GM19043 (cell line): ENCODE data around the gene IKZF3.
"Not testable (repeated sequence)": the region's sequence is repeated elsewhere in the genome, so short reads cannot be mapped to it uniquely, and the experiment has no call there.

Experiments
- ATAC-seq: cut with Tn5 transposase; IDR thresholded peaks from one replicate; pipeline ENCODE4 v1.9.1; 2021; ENCODE audit warnings: low read depth; ENCODE audit not compliant: unreplicated experiment

The IKZF3 gene

DNA sequence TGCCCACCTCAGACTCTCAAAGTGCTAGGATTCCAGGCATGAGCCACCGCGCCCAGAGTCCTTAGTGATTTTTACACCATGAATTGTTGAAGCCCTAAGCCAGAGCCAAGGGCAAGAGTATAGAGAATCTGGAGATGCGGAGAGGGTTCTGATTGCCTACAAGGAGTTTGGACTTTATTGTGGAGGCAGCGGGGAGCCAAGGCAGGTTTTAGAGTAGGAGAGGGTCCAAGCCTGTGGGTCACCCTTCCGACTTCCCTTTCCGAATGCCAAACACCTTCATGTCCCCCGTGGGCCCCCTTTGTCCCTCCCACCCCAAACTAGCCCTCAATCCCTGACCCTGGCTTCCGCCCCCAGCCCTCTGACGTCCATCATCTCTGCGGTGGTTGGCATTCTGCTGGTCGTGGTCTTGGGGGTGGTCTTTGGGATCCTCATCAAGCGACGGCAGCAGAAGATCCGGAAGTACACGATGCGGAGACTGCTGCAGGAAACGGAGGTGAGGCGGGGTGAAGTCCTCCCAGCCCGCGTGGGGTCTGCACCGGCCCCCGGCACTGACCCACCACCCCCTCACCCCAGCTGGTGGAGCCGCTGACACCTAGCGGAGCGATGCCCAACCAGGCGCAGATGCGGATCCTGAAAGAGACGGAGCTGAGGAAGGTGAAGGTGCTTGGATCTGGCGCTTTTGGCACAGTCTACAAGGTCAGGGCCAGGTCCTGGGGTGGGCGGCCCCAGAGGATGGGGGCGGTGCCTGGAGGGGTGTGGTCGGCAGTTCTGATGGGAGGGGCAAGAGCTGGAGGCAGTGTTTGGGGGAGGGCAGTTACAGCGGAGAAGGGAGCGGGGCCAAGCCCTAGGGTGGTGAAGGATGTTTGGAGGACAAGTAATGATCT is 140.9 kb downstream of the IKZF3 start:
- ATAC-seq = no peak

DNA sequence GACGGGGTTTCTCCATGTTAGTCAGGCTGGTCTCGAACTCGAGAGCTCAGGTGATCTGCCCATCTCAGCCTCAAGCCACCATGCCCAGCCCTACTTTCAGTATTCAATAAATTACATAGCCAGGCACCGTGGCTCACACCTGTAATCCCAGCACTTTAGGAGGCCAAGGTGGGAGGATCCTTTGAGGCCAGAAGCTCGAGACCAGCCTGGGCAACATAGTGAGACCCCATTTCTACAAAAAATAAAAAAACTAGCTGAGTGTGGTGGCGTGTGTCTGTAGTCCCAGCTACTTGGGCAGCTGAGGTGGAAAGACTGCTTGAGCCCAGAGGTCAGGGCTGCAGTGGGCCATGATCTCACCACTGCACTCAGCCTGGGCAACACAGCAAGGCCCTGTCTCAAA is 142.0 kb downstream of the IKZF3 start:
- ATAC-seq = no peak

DNA sequence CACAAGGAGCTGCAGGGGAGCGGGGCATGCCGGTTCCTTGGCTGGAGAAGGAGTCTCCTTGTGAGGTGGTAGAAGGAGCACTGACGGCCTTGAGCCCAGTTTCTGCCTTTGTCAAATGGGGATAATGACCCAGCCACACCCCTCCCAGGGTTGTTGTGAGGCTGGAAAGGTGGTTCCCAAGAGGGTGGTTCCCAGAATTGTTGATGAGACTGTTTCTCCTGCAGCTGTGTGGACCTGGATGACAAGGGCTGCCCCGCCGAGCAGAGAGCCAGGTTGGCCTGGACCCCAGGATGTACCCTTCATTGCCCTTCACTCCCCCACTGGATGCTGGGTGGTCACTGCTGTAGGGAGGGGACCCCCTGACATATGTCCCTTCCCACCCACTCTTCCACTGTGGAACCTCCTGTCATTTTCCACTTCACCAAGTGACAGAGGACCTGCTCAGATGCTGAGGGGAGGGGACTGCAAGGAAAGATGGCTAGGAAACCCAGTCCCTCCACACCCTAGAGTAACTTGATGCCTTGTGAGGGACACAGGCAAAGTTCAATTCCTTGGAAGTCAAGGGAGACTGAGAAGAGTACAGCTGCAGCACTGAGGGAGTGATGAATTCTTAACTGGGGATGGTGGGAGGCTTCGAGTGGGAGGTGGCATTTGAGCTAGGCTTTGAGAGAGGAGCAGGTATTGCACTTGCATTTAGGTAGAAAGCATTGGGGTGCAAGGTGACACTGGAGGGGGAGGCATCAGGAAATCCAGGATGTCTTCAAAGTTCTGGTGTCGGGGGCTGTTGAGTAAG is 144.4 kb downstream of the IKZF3 start:
- no peak for ATAC-seq

DNA sequence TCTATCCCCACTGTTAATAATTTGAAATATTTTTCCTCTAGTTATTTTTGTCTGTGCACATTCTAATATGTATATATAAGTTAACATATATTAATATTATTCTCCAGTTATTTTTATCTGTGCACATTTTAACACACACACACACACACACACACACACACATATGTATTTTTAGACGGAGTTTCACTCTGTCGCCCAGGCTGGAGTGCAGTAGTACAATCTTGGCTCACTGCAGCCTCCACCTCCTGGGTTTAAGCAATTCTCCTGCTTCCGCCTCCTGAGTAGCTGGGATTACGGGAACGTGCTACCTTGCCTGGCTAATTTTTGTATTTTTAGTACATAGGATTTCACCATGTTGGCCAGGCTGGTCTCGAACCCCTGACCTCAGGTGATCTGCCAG is 146.5 kb downstream of the IKZF3 start:
- ATAC-seq = no peak

DNA sequence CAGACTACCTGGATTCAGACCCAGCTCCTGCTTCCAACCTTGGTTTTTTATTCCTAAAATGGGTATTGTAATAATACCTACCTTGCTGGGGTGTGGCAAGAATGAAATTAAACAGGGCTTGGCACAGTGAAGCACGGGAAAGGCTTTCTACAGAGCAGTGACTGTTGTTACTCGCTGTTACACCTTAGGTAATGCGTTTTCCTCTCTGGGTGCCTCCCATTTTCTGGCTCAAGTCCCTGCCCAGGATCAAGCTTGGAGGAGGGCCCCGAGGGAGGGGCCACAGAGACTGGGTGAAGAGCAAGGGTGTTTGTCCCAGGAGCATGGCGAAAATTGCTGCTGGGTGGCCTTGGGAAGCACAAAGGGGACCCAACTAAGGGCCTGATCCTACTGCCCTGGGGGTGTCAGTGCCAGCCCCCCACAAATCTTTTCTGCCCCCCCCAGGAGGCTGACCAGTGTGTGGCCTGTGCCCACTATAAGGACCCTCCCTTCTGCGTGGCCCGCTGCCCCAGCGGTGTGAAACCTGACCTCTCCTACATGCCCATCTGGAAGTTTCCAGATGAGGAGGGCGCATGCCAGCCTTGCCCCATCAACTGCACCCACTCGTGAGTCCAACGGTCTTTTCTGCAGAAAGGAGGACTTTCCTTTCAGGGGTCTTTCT is 147.1 kb downstream of the IKZF3 start:
- ATAC-seq = no peak

DNA sequence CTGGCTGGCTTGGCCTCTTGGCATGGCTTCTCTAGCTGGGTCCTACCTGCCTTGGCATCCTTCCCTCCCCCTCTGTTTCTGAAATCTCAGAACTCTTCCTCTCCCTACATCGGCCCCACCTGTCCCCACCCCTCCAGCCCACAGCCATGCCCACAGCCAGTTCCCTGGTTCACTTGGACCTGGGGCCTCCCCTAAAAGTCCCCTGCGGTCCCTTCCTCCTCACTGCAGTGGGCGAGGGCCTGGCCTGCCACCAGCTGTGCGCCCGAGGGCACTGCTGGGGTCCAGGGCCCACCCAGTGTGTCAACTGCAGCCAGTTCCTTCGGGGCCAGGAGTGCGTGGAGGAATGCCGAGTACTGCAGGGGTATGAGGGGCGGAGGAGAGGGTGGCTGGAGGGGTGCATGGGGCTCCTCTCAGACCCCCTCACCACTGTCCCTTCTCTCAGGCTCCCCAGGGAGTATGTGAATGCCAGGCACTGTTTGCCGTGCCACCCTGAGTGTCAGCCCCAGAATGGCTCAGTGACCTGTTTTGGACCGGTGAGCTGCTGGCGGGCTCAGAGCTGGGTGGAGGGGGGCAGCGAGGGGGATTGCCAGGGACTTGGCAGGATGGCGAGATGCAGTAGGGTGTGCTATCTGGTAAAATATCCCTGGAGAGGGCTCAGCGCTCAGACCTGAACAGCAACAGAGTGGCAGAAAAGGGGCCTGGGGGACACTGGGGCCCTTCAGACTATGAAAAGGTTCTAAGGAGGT is 147.9 kb downstream of the IKZF3 start:
- no peak for ATAC-seq

DNA sequence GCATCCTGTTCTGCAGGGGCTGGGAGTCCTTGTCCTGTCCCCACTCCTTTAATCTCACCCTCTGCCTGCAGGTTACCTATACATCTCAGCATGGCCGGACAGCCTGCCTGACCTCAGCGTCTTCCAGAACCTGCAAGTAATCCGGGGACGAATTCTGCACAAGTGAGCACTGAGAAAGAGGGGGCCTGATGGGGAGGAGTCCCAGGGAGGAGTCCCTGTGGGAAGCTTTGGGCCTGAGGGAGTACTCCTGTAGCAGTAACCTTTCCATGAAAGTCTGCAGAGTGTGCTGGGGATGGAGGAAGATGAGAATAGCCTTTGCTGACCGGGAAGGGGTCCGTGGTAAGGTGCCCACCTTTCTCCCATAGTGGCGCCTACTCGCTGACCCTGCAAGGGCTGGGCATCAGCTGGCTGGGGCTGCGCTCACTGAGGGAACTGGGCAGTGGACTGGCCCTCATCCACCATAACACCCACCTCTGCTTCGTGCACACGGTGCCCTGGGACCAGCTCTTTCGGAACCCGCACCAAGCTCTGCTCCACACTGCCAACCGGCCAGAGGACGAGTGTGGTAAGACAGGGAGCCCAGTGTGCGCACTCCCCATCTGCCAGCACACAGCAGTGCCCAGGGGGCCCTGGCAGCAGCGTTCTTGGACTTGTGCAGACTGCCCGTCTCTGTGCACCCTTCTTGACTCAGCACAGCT is 148.6 kb downstream of the IKZF3 start:
- ATAC-seq = no peak

DNA sequence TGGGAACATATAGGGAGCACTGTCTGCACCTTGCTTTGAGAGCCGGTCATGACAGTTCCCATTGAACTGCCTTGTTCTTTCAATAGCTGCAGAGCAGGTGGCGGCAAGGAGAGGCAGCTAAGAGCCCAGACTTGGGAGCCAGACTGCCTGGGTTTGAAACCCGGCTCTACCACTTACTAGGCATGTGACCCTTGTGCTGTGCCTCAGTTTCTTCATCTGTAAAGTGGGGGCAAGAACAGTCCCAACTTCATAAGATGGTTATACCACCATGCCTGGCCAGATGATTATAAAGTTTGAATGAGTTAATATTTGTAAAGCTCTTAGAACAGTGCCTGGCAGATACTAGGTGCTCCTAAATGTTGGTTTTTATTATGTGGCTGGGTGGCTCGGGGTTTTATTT is 149.9 kb downstream of the IKZF3 start:
- no peak for ATAC-seq

DNA sequence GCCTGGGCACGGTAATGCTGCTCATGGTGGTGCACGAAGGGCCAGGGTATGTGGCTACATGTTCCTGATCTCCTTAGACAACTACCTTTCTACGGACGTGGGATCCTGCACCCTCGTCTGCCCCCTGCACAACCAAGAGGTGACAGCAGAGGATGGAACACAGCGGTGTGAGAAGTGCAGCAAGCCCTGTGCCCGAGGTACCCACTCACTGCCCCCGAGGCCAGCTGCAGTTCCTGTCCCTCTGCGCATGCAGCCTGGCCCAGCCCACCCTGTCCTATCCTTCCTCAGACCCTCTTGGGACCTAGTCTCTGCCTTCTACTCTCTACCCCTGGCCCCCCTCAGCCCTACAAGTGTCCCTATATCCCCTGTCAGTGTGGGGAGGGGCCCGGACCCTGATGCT is 152.3 kb downstream of the IKZF3 start:
- ATAC-seq = no peak

DNA sequence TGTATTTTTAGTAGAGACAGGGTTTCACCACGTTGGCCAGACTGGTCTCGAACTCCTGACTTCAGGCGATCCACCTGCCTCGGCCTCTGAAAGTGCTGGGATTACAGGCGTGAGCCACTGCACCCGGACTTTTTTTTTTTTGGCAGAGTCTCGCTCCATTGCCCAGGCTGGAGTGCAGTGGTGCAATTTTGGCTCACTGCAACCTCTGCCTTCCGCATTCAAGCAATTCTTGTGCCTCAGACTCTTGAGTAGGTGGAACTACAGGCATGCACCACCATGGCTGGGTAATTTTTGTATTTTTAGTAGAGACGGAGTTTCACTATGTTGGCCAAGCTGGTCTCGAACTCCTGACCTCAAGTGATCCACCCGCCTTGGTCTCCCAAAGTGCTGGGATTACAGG is 153.0 kb downstream of the IKZF3 start:
- not testable (repeated sequence) for ATAC-seq

DNA sequence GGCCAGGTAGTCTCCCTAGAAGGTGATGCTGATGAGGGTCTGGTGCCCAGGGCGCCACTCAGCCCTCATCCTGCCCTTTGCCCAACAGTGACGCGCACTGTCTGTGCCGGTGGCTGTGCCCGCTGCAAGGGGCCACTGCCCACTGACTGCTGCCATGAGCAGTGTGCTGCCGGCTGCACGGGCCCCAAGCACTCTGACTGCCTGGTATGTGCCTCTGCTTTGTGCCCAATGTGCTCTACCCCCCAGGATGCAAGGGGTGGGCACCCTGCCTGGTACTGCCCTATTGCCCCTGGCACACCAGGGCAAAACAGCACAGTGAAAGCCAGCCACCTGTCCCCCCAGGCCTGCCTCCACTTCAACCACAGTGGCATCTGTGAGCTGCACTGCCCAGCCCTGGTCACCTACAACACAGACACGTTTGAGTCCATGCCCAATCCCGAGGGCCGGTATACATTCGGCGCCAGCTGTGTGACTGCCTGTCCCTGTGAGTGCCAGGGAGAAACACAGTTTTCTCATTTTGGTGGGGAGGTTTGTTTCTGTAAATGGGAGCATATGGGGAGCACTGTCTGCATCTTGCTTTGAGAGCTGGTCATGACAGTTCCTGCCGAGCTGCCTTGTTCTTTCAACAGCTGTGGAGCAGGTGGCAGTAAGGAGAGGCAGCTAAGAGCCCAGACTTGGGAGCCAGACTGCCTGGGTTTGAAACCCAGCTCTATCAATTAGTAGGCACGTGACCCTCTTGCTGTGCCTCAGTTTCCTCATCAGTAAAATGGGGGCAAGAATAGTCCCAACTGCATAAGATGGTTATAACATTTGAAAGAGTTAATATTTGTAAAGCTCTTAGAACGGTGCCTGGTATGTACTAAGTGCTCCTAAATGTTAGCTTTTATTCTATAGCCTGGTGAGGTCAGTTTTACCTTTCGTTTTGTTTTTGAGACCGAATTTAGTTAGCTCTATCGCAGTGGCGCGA is 153.8 kb downstream of the IKZF3 start:
- ATAC-seq = no peak

DNA sequence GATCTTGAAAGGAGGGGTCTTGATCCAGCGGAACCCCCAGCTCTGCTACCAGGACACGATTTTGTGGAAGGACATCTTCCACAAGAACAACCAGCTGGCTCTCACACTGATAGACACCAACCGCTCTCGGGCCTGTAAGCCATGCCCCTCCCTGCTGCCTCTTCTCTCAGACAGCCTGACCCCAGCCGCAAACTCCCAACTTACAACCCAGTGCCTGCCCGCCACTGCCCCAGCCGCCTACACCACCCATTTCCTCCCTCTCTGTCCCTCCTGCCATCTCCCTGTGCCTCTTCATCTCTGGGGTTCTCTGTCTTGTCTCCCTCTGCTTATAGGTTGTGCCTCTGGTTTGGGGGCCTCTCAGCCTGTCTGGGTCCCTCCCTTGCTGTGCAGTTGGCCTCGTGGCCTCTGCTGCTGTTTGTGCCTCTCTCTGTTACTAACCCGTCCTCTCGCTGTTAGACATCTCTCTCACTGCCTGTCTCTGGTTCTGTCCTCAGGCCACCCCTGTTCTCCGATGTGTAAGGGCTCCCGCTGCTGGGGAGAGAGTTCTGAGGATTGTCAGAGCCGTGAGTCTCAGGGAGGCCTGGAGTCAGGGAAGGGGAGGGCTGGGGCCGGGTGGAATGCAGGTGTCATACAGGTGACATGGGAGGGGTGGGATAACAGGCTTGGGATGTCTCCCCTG is 154.7 kb downstream of the IKZF3 start:
- no peak for ATAC-seq
